NT2/D1 (cell line): ENCODE results near the gene SCN1B.

ENCODE experiments used
- SUZ12 ChIP-seq: IDR thresholded peaks from 2 replicates; pipeline ENCODE4 v1.6.1; 2011; ENCODE audit not compliant: insufficient read length, insufficient read depth; ENCODE audit errors: extremely low read depth
- YY1 ChIP-seq: IDR thresholded peaks from 2 replicates; pipeline ENCODE4 v1.6.1; 2011; ENCODE audit not compliant: insufficient read length, insufficient read depth

GRCh38 chr19:35015954-35016351 is 14.3 kb upstream of the SCN1B start:
- TF ChIP-seq YY1 (no peak), SUZ12 (no peak)
